GM12864 (cell line): ENCODE measurements around the gene PRSS22.

Experiments
- DNase-seq: peaks from one replicate; pipeline ENCODE4 v3.0.0-alpha.2; 2011; ENCODE audit warnings: low read depth
- H3K4me3 ChIP-seq: 2 replicates; pipeline ENCODE4 v1.5.1; 2011; ENCODE audit warnings: mild to moderate bottlenecking, low read depth, low read length, control low read depth
- TF ChIP-seq, protein P1 (sequence below): IDR thresholded peaks from 2 replicates; pipeline ENCODE4 v1.5.1; 2011; ENCODE audit warnings: low read depth, mild to moderate bottlenecking, moderate library complexity, low read length, control low read depth, inconsistent platforms; ENCODE audit errors: missing control alignments

The PRSS22 gene

DNA sequence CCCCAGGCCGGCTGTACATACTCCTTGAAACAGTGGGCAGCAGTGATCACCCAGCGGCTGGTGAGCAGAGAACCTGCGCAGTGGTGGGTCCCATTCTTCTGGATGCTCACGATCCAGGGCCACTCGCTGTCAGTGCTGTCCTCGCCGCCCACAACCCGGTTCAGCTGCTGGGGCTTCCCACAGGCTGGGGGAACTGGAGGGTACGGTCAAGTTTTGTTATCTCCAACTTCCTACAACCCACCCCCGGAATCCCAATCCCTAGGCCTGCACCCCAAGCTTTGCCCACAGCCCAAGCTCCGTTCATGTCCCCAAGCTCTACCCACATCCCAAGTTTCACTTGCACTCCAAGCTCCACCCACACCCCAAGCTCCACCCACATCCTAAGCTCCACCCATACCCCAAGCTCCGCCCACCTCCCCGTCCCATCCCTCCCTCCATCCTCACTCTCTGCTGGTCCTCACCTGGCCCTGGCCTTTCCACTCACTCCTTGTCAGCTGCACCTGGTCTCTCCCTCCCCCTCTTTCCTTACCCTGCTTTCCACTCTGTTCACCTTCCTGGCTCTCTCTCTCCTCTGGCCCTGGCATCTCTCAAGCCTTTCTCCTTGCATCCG lies 1.8 kb downstream of the PRSS22 start:
- no peak overlapping the region for H3K4me3 ChIP-seq
- TF ChIP-seq, protein P1, sequence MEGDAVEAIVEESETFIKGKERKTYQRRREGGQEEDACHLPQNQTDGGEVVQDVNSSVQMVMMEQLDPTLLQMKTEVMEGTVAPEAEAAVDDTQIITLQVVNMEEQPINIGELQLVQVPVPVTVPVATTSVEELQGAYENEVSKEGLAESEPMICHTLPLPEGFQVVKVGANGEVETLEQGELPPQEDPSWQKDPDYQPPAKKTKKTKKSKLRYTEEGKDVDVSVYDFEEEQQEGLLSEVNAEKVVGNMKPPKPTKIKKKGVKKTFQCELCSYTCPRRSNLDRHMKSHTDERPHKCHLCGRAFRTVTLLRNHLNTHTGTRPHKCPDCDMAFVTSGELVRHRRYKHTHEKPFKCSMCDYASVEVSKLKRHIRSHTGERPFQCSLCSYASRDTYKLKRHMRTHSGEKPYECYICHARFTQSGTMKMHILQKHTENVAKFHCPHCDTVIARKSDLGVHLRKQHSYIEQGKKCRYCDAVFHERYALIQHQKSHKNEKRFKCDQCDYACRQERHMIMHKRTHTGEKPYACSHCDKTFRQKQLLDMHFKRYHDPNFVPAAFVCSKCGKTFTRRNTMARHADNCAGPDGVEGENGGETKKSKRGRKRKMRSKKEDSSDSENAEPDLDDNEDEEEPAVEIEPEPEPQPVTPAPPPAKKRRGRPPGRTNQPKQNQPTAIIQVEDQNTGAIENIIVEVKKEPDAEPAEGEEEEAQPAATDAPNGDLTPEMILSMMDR, result no peak
- no peak for DNase-seq

GRCh38 chr16:2855536-2855935 lies 2.4 kb downstream of the PRSS22 start:
- DNase-seq, result no peak
- H3K4me3 ChIP-seq, result no peak overlapping the region
- TF ChIP-seq, protein P1, result no peak

DNA sequence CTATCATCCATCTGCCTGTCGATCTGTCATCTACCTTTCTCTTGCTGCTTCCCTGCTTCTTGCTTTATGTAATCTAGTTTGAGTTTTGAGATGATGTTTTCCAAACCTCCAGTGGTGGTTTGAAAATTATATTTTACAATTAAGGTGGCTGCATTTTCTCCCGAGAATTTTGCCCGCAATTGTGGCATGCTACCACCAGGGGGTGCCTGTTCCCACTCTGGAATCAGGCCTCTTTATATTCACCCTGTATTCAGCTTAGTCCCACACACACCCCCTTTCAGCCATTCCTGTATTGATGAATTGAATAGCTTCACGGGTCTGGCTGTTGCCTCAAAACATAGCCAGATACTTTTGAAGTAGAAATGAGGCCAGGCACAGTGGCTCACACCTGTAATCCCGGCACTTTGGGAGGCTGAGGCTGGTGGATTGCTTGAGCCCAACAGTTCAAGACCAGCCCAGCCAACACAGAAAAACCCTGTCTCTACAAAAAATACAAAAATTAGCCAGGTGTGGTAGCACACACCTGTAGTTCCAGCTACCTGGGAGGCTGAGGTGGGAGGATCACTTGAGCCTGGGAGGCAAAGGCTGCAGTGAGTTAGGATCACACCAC lies 3.2 kb downstream of the PRSS22 start:
- no peak for DNase-seq
- no peak overlapping the region for H3K4me3 ChIP-seq
- TF ChIP-seq, protein P1, result peak; percentile 62

DNA sequence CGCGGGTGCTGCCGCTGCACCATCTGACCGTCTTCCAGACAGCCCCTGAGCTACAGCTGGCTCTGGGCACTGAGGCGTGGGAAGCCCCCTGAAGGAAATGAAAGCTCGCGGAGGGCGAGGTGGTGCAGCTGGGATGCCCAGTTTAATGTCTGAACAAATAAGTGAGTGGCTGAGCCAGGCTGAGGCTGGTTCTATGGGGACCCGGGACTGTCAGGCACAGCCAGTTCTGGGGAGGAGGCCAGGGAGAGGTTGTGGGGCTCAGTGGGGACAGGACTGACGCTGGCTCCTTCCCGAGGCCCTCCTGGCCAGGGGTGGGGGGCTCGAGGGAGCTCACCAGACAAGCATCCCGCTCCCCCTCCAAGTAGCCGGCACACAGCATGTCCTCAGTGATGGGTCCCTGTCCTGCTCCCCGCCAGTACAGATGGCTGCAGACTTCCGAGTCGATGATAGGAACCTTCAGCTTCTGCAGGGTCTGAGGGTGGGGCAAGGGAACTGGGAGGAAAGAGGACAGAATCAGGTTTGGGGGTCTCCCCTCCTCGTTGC lies 4.4 kb downstream of the PRSS22 start:
- TF ChIP-seq, protein P1, result no peak
- no peak overlapping the region for H3K4me3 ChIP-seq
- DNase-seq, result no peak

DNA sequence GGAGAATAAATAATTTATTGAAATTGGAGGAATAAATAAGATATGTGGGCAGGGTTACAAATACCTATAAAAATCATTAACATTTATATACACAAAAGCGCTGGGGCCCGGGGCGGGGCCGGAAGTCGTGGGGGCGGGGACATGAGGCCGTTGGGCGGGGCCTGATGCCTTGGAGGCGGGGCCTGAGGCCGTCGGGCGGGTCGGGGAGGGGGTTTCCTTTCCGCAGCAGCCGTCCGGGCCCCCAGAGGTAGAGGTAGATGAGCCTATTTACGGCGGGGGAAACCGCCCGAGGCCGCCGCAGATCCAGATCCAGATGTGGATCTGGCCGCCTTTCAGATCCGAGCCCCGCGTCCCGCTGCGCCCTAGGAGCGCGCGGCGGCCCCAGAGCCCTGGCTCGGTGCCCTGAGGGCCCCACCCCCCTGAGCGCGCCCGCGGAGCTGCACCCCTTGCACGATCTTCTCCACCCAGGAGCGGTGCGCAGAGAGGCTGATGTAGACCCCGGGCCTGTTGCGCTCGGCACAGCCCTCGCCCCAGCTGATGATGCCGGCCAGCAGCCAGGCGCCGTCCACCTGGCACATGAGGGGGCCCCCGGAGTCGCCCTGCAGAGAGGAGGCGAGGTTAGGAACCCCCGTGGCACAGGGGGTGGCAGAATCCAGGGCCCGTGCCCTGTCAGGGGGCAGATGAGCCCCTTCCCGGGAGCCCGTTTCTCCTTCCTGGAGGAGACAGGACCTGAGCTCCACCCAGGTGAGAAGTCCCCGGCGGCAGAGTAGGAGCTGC lies 5.1 kb downstream of the PRSS22 start:
- TF ChIP-seq, protein P1, result no peak
- no peak overlapping the region for H3K4me3 ChIP-seq
- DNase-seq, result no peak

- DNase-seq, result no peak
- no peak overlapping the region for H3K4me3 ChIP-seq
- TF ChIP-seq, protein P1, result no peak
Observed at GRCh38 chr16:2852003-2852730, 5.8 kb downstream of the PRSS22 start.
